Measurements from ENCODE around the gene MCOLN3.

DNA sequence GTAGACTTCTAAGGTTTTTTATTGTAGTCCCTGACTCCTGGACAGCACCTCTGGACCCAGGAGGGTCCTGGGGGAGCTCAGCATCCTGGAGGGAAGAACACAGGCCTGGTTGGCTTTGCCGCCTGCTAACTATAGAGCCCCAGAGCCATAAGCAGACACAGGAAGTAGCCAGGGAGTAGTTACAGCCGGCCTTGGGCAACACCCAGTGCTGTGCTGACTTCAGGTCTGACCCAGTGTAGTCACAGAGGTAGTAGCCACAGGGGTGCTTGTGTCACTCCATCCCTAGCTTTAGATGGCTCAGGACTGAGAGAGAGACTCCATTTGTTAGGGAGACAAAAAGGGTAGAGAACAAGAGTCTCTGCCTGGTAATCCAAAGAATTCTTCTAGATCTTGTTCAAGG lies 73.3 kb downstream of the MCOLN3 start:
- TF ChIP-seq, protein P1, sequence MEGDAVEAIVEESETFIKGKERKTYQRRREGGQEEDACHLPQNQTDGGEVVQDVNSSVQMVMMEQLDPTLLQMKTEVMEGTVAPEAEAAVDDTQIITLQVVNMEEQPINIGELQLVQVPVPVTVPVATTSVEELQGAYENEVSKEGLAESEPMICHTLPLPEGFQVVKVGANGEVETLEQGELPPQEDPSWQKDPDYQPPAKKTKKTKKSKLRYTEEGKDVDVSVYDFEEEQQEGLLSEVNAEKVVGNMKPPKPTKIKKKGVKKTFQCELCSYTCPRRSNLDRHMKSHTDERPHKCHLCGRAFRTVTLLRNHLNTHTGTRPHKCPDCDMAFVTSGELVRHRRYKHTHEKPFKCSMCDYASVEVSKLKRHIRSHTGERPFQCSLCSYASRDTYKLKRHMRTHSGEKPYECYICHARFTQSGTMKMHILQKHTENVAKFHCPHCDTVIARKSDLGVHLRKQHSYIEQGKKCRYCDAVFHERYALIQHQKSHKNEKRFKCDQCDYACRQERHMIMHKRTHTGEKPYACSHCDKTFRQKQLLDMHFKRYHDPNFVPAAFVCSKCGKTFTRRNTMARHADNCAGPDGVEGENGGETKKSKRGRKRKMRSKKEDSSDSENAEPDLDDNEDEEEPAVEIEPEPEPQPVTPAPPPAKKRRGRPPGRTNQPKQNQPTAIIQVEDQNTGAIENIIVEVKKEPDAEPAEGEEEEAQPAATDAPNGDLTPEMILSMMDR (conservative IDR thresholded peaks at IDR 0.05; ENCODE audit: low read length) = no peak
- TF ChIP-seq EZH2phosphoT487 (IDR thresholded peaks at IDR 0.05; ENCODE audit: borderline replicate concordance) = no peak

All from Loucy (cell line).